Suprapubic skin (tissue), 4 donors: ENCODE measurements around the gene CD300LF.

Experiments used
- EP300 ChIP-seq: sonication (generic); formaldehyde crosslinking; IDR thresholded peaks from one replicate; pipeline ENCODE4 v1.6.1; 2017; ENCODE audit warnings: antibody characterized with exemption
- POLR2A ChIP-seq, 2 donors: fragments of 450-650 bp; IDR thresholded peaks; one replicate each; pipeline ENCODE4 v1.6.1; 2017; ENCODE audit warnings: antibody characterized with exemption in 2 of 2, mild to moderate bottlenecking in 2 of 2, moderate library complexity in 2 of 2
- POLR2AphosphoS5 ChIP-seq, 3 donors: sonication (generic); formaldehyde crosslinking; IDR thresholded peaks; one replicate each; pipeline ENCODE4 v1.6.1; 2017; ENCODE audit warnings: antibody characterized with exemption in 3 of 3
- TF ChIP-seq, protein P1 (sequence below), 2 donors: fragments of 200-600 bp in 1 of 2; fragments of 450-650 bp in 1 of 2; sonication (generic) in 1 of 2; IDR thresholded peaks; one replicate each; pipeline ENCODE4 v1.5.1; 2016 to 2019; ENCODE audit warnings: antibody characterized with exemption in 2 of 2, mild to moderate bottlenecking in 1 of 2, moderate library complexity in 1 of 2

DNA sequence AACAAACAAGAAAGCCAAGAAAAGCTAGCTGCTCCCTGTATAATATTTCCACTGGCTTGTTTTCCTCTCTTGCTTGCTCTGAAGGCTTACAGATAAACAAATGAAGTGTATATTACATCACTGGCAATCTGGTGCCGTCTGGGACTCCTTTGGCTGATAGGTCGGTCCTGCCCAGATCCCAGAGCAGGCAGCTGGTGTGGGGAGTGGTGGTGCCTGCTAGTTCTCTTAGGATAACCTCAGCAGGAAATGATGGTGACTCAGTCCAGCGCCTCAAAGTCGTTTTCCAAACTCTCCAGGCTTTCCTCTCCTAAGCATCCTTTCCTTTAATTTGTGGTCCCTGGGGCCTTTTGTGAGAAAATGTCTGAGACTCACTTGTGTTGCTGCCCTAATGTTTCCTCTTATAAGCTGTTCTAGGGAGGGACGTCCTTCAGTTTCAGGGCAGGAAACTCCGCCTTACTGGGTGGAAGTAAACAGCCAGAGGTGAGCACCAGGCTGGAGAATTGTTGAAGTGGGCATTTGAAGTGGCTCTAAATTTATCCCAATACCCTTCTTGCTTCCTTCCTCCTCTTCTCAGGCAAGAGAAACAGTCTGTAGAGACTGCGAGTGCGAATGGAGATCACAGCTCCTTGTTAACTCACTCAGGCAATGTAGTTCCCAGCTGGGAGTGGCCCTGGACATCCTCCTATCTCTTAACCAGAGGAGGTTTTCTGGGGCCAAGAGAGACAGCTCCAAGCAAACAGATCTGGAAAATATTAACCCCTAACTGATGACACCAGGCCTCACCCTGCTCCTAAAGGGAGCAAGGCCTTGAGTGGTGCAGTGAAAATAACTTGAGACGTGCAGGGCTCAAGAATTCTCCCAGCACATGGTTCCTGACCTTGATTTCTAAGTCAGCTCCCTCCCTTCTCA, 34.9 kb downstream of the CD300LF start:
- TF ChIP-seq, protein P1, sequence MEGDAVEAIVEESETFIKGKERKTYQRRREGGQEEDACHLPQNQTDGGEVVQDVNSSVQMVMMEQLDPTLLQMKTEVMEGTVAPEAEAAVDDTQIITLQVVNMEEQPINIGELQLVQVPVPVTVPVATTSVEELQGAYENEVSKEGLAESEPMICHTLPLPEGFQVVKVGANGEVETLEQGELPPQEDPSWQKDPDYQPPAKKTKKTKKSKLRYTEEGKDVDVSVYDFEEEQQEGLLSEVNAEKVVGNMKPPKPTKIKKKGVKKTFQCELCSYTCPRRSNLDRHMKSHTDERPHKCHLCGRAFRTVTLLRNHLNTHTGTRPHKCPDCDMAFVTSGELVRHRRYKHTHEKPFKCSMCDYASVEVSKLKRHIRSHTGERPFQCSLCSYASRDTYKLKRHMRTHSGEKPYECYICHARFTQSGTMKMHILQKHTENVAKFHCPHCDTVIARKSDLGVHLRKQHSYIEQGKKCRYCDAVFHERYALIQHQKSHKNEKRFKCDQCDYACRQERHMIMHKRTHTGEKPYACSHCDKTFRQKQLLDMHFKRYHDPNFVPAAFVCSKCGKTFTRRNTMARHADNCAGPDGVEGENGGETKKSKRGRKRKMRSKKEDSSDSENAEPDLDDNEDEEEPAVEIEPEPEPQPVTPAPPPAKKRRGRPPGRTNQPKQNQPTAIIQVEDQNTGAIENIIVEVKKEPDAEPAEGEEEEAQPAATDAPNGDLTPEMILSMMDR (IDR thresholded peaks at IDR 0.05): no peak
- TF ChIP-seq POLR2A (IDR thresholded peaks at IDR 0.05): no peak
- no peak for TF ChIP-seq EP300
- no peak for TF ChIP-seq POLR2AphosphoS5 (IDR thresholded peaks at IDR 0.05)
